Loucy (cell line): ENCODE data around the gene STK35.

Source experiments
- CTCF ChIP-seq: fragments of 200-600 bp; sonication (generic); conservative IDR thresholded peaks from 2 replicates; pipeline ENCODE4 v1.5.1; 2014; ENCODE audit warnings: mild to moderate bottlenecking, antibody characterized with exemption, low read length
- EZH2phosphoT487 ChIP-seq: fragments of 200-600 bp; IDR thresholded peaks from 2 replicates; pipeline ENCODE4 v1.6.1; 2018; ENCODE audit warnings: antibody characterized with exemption, mild to moderate bottlenecking, moderate library complexity, borderline replicate concordance

- TF ChIP-seq CTCF: no peak
- TF ChIP-seq EZH2phosphoT487: no peak
Measured at GRCh38 chr20:2114990-2115681, 13.5 kb downstream of the STK35 start.
